Right atrium auricular region (tissue), 2 donors: Measurements from ENCODE around the gene AQP6. TPM values are rescaled to one million over a fixed set of nuclear protein-coding genes. Genes with fewer than 3 reads are reported as not detected.

ENCODE experiments used
- DNase-seq: peaks from one replicate; pipeline ENCODE4 v3.0.0-alpha.2; 2019; ENCODE audit warnings: low spot score
- H3K27ac ChIP-seq, 2 donors: fragments of 200-600 bp; sonication (generic); 1 replicate in 1 of 2; 2 replicates in 1 of 2; pipeline ENCODE4 v1.5.1; 2016 to 2019
- H3K27me3 ChIP-seq, 2 donors: fragments of 200-600 bp; sonication (generic); one replicate each; pipeline versions ENCODE4 v1.5.1 to v1.6.0; 2017 to 2019
- H3K36me3 ChIP-seq: fragments of 200-600 bp; sonication (generic); one replicate; pipeline ENCODE4 v1.5.1; 2016
- H3K4me1 ChIP-seq, 2 donors: fragments of 200-600 bp; sonication (generic); one replicate each; pipeline versions ENCODE4 v1.5.1 to v1.6.0; 2017 to 2019
- H3K4me3 ChIP-seq, 2 donors: fragments of 200-600 bp; sonication (generic); 1 replicate in 1 of 2; 2 replicates in 1 of 2; pipeline ENCODE4 v1.5.1; 2017 to 2019; ENCODE audit warnings: mild to moderate bottlenecking in 1 of 2, moderate library complexity in 1 of 2
- H3K9me3 ChIP-seq, 2 donors: fragments of 200-600 bp; sonication (generic); one replicate each; pipeline ENCODE4 v1.5.1; 2019
- CTCF ChIP-seq, 2 donors: fragments of 200-600 bp; sonication (generic); IDR thresholded peaks; one replicate each; pipeline ENCODE4 v1.5.1; 2019; ENCODE audit warnings: antibody characterized with exemption in 2 of 2
- total RNA-seq, 2 donors: library from RNA; depleted of rRNA; stranded (reverse); fragments of >200 nt; gene quantifications; one replicate each; pipeline ENCODE4 v1.1.0, GENCODE V29; 2016

The AQP6 gene
- total RNA-seq, 2 donors from 2014 or later: 0.08 TPM; not detected in 1

- Histone ChIP-seq H3K27ac (no peak overlapping the region), H3K4me1 (peaks cover 0 to 5% of the 10 kb centered on the region in 2 donors), H3K36me3 (no peaks in the 10 kb centered on the region), H3K27me3 (no peaks in the 10 kb centered on the region), H3K9me3 (no peaks in the 10 kb centered on the region), H3K4me3 (no peak overlapping the region)
- no peak for TF ChIP-seq CTCF (IDR thresholded peaks at IDR 0.05)
- no peak for DNase-seq
These were observed 46.2 kb downstream of the AQP6 start for GRCh38 chr12:50018968-50019367.

DNA sequence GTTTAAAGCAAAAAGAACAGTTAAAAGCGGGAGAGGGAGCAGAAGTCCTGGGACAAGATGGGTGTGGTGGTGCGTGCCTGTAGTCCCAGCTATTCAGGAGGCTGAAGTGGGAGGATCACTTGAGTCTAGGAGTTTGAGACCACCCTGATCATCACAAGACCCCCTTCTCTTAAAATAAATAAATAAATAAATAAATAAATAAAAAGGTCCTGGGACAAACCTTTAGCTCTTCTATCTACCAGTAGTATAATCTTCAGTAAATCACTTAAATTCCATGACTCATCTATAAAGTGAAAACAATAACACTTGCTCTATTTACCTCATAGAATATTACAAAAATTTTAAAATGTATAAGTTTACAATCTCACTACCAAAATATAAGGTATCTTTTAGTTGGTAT is 46.8 kb downstream of the AQP6 start:
- Histone ChIP-seq H3K27ac (no peak overlapping the region), H3K36me3 (no peaks in the 10 kb centered on the region), H3K9me3 (no peaks in the 10 kb centered on the region), H3K4me3 (no peak overlapping the region), H3K27me3 (no peaks in the 10 kb centered on the region), H3K4me1 (peaks cover 0 to 9% of the 10 kb centered on the region in 2 donors)
- TF ChIP-seq CTCF (IDR thresholded peaks at IDR 0.05): no peak
- no peak for DNase-seq

GRCh38 chr12:50021031-50021430 is 48.3 kb downstream of the AQP6 start:
- Histone ChIP-seq H3K4me3 (no peak overlapping the region), H3K27me3 (no peaks in the 10 kb centered on the region), H3K36me3 (no peaks in the 10 kb centered on the region), H3K4me1 (peaks cover 0 to 15% of the 10 kb centered on the region in 2 donors), H3K27ac (no peak overlapping the region), H3K9me3 (no peaks in the 10 kb centered on the region)
- TF ChIP-seq CTCF (IDR thresholded peaks at IDR 0.05): no peak
- DNase-seq: no peak

GRCh38 chr12:50022903-50023302 is 50.2 kb downstream of the AQP6 start:
- no peak for DNase-seq
- no peaks in the 10 kb centered on the region for H3K36me3 ChIP-seq
- no peak overlapping the region for H3K27ac ChIP-seq
- TF ChIP-seq CTCF (IDR thresholded peaks at IDR 0.05): no peak
- H3K27me3 ChIP-seq: no peaks in the 10 kb centered on the region
- H3K4me3 ChIP-seq: no peak overlapping the region
- peaks cover 0 to 11% of the 10 kb centered on the region in 2 donors for H3K4me1 ChIP-seq
- H3K9me3 ChIP-seq: no peaks in the 10 kb centered on the region

DNA sequence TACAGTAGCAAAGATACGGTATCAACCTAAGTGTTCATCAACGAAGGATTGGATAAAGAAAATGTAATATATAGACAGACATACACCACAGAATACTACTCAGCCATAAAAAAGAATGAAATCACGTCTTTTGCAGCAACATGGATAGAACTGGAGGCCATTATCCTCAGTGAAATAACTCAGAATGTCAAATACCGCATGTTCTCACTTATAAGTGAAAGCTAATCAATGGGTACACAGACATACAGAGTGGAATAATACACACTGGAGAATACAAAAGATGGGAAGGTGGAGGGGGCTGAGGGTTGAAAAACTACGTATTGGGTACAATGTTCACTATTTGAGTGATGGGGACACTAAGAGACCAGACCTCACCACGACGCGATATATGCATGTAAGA is 51.5 kb downstream of the AQP6 start:
- H3K4me3 ChIP-seq: no peak overlapping the region
- DNase-seq: no peak

More for the DNA sequence above, 51.5 kb downstream of the AQP6 start:
- Histone ChIP-seq H3K9me3 (no peaks in the 10 kb centered on the region), H3K4me1 (peaks cover 0 to 11% of the 10 kb centered on the region in 2 donors), H3K27me3 (no peaks in the 10 kb centered on the region), H3K27ac (no peak overlapping the region), H3K36me3 (no peaks in the 10 kb centered on the region)
- no peak for TF ChIP-seq CTCF (IDR thresholded peaks at IDR 0.05)
